HepG2 (cell line): Measurements from ENCODE around the gene ANKRD49. TPM values are rescaled to one million over a fixed set of nuclear protein-coding genes. Genes with fewer than 3 reads are reported as not detected.

Experiments
- ATAC-seq: fragments of 200-7000 bp; cut with Tn5 transposase; 3 replicates; pipeline ENCODE4 v1.9.1; 2020; ENCODE audit warnings: mild to moderate bottlenecking, moderate library complexity
- BruUV-seq: library from RNA; stranded (reverse); fragments of 400-500 nt; replicated peaks from 2 replicates; lab custom pipeline; 2021; lab: Mats Ljungman, UMichigan
- CTCF ChIA-PET: fragments of 300-600 bp; formaldehyde crosslinking; extraction: SDS; loops from one replicate; lab custom pipeline; 2021; ENCODE audit warnings: low total read pairs, inconsistent platforms, low intra/inter-chr PET ratio; lab: Yijun Ruan, JAX
- POLR2A ChIA-PET: fragments of 350-600 bp; sonication (Branson Sonifier 250); formaldehyde crosslinking; loops from one replicate; lab custom pipeline; 2020; ENCODE audit warnings: antibody characterized with exemption, inconsistent platforms; lab: Yijun Ruan, JAX
- DNase-seq: peaks from one replicate; pipeline ENCODE4 v3.0.0-alpha.2; 2015; ENCODE audit warnings: low spot score
- FAIRE-seq: peaks from 3 replicates; lab custom pipeline; 2011; peaks lifted over from hg19 to GRCh38; lab: Jason Lieb, UNC
- H2AFZ ChIP-seq: one replicate; pipeline ENCODE4 v1.6.1; 2011; ENCODE audit warnings: low read length, inconsistent platforms
- H3K27ac ChIP-seq: fragments of 300-600 bp; 3 replicates; pipeline ENCODE4 v1.8.0; 2011; ENCODE audit warnings: mixed run types, mild to moderate bottlenecking, mixed read lengths, low read length, inconsistent platforms; ENCODE audit not compliant: insufficient read depth; ENCODE audit errors: extremely low read length
- H3K27me3 ChIP-seq, 2 experiments: fragments of 200-600 bp in 1 of 2; 2 replicates in 1 of 2; 3 replicates in 1 of 2; pipeline versions ENCODE4 v1.6.0 to v1.8.0; 2011; ENCODE audit warnings: low read length in 2 of 2, mild to moderate bottlenecking in 2 of 2, moderate library complexity in 2 of 2, inconsistent platforms in 1 of 2; ENCODE audit not compliant: insufficient read depth in 2 of 2, control insufficient read depth in 1 of 2
- H3K36me3 ChIP-seq, 2 experiments: fragments of 200-600 bp in 1 of 2; replicated peaks in 1 of 2; 2 replicates in 1 of 2; 3 replicates in 1 of 2; pipeline versions ENCODE4 v1.5.1 to v1.8.0; 2011; ENCODE audit warnings: low read length in 2 of 2, inconsistent platforms in 1 of 2; ENCODE audit not compliant: insufficient read depth in 2 of 2, control insufficient read depth in 1 of 2
- H3K4me1 ChIP-seq: 2 replicates; pipeline ENCODE4 v1.5.1; 2012; ENCODE audit warnings: low read length, inconsistent platforms; ENCODE audit not compliant: insufficient read depth
- H3K4me2 ChIP-seq: 2 replicates; pipeline ENCODE4 v1.6.0; 2011; ENCODE audit warnings: low read depth, low read length, inconsistent platforms
- H3K4me3 ChIP-seq, 3 experiments: fragments of 200-600 bp in 1 of 3; sonication (generic), shearing (Covaris generic) in 1 of 3; replicated peaks in 1 of 3; 2 replicates each; pipeline ENCODE4 v1.5.1; 2011 to 2016; ENCODE audit warnings: low read length in 3 of 3, inconsistent platforms in 2 of 3, low read depth in 2 of 3, mild to moderate bottlenecking in 2 of 3, control low read depth in 1 of 3, mixed read lengths in 1 of 3; ENCODE audit not compliant: insufficient read depth in 1 of 3
- H3K79me2 ChIP-seq: one replicate; pipeline ENCODE4 v1.6.1; 2011; ENCODE audit warnings: low read length, inconsistent platforms; ENCODE audit not compliant: insufficient read depth
- H3K9ac ChIP-seq: 2 replicates; pipeline ENCODE4 v1.6.0; 2011; ENCODE audit warnings: mild to moderate bottlenecking, low read depth, low read length, inconsistent platforms; ENCODE audit not compliant: insufficient read depth
- H3K9me3 ChIP-seq: 2 replicates; pipeline ENCODE4 v1.5.1; 2012; ENCODE audit warnings: mild to moderate bottlenecking, low read length
- H4K20me1 ChIP-seq: 2 replicates; pipeline ENCODE4 v1.6.0; 2011; ENCODE audit warnings: inconsistent platforms, mild to moderate bottlenecking, low read length, moderate library complexity; ENCODE audit not compliant: insufficient read depth
- CC2D1A ChIP-seq: sonication (generic); formaldehyde crosslinking; IDR thresholded peaks from 2 replicates; pipeline ENCODE4 v1.8.1; 2023; ENCODE audit warnings: mild to moderate bottlenecking, missing genetic modification reagents
- KLF16 ChIP-seq, 2 experiments: sonication (generic) in 1 of 2; formaldehyde crosslinking in 1 of 2; IDR thresholded peaks; 2 replicates each; pipeline versions ENCODE4 v1.6.1 to v1.8.0; 2016 to 2023; ENCODE audit warnings: missing genetic modification reagents in 2 of 2, missing compliant biosample characterization in 1 of 2
- SALL1 ChIP-seq: sonication (generic); formaldehyde crosslinking; IDR thresholded peaks from 2 replicates; pipeline ENCODE4 v1.8.0; 2022; ENCODE audit warnings: mild to moderate bottlenecking, missing genetic modification reagents
- ZNF256 ChIP-seq: sonication (generic); formaldehyde crosslinking; conservative IDR thresholded peaks from 2 replicates; pipeline ENCODE4 v1.4.0; 2020; ENCODE audit warnings: missing genetic modification reagents
- ZNF276 ChIP-seq: sonication (generic); formaldehyde crosslinking; IDR thresholded peaks from 2 replicates; pipeline ENCODE4 v1.4.0; 2020; ENCODE audit warnings: mild to moderate bottlenecking, low read depth, missing genetic modification reagents
- ZNF296 ChIP-seq: sonication (generic); formaldehyde crosslinking; conservative IDR thresholded peaks from 2 replicates; pipeline ENCODE4 v1.5.0; 2020; ENCODE audit warnings: mild to moderate bottlenecking, missing genetic modification reagents
- ZNF30 ChIP-seq: sonication (generic); formaldehyde crosslinking; IDR thresholded peaks from 2 replicates; pipeline ENCODE4 v1.5.0; 2020; ENCODE audit warnings: mild to moderate bottlenecking, missing genetic modification reagents
- ZNF354B ChIP-seq: sonication (generic); formaldehyde crosslinking; IDR thresholded peaks from 2 replicates; pipeline ENCODE4 v1.8.0; 2022; ENCODE audit warnings: mild to moderate bottlenecking, missing genetic modification reagents
- ZNF431 ChIP-seq: sonication (generic); formaldehyde crosslinking; IDR thresholded peaks from 2 replicates; pipeline ENCODE4 v1.9.0; 2022; ENCODE audit warnings: missing genetic modification reagents, low read depth, mild to moderate bottlenecking, borderline replicate concordance
- WGBS: methylation state at CpG from one replicate; pipeline ENCODE4 v1.1.6; 2017; ENCODE audit warnings: low lambda C conversion rate; 5-methylcytosine and 5-hydroxymethylcytosine counted together
- in situ Hi-C: cut with HindIII; loops from 2 replicates; pipeline ENCODE4 v1.10.0; 2017; ENCODE audit warnings: low pct_unique_long_range_greater_than_20kb; ENCODE audit not compliant: extremely low pct_ligation_motif_present
- intact Hi-C: fragments of 100-400 bp; cut with micrococcal nuclease; formaldehyde crosslinking; loops from one replicate; pipeline ENCODE4 v1.10.0; 2022; ENCODE audit not compliant: unreplicated experiment
- polyA plus RNA-seq, 8 experiments: library from polyadenylated mRNA; depleted of rRNA in 3 of 8; stranded (reverse) in 7 of 8; unstranded in 1 of 8; fragments of >200 nt; fragmentation: Illumina TruSeq in 4 of 8; extraction: Trizol in 4 of 8; gene quantifications; 2 replicates each; pipeline versions ENCODE4 v1.2.1 to v1.2.3, GENCODE V29; 2011 to 2016; ENCODE audit warnings: low read depth in 4 of 8, missing spikeins in 1 of 8, mixed read lengths in 1 of 8; ENCODE audit not compliant: insufficient read depth in 1 of 8
- total RNA-seq, 5 experiments: library from RNA; depleted of rRNA; stranded (reverse); fragments of >200 nt; fragmentation: Illumina TruSeq; extraction: Trizol; gene quantifications; 2 replicates each; pipeline ENCODE4 v1.2.3, GENCODE V29; 2016; ENCODE audit warnings: low read depth in 1 of 5
- TF ChIP-seq, protein P1 (sequence below): IDR thresholded peaks from 2 replicates; pipeline ENCODE4 v1.6.1; 2016

Gene ANKRD49
- total and polyA plus RNA-seq, 2 of the 13 experiments (the other 11 are each of a cell fraction or from before 2014, with no cell fraction given): 14.2 to 14.3 TPM

DNA sequence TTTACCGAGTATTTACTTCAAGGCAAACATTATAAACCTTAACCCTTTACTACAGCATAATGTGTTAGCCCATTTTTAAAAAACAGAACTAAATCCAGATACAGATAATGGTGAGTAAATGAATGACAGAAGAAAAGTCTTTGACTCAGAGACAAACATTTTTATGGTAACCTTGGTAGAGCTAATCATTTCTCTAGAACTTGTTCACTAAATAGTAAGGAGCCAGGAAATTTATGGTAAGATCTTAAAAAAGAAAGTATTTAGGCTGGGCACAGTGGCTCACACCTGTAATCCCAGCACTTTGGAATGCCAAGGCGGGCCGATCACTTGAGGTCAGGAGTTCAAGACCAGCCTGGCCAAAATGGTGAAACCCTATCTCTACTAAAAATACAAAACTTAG lies 38.4 kb downstream of the ANKRD49 start:
- BruUV-seq: no TSS peak
- H3K27me3 ChIP-seq: 0 out of 5 replicates have a peak, but pooled peaks cover 0 to 2% of the 10 kb centered on the region in 2 experiments
- no peaks in the 10 kb centered on the region for H3K9me3 ChIP-seq
- ChIA-PET POLR2A (no interaction called here), CTCF (no interaction called here)
- H4K20me1 ChIP-seq: no peaks in the 10 kb centered on the region
- H2AFZ ChIP-seq: no peak overlapping the region
- no peak overlapping the region for H3K9ac ChIP-seq
- H3K4me1 ChIP-seq: no peaks in the 10 kb centered on the region
- intact Hi-C loops (no loop called here), in situ Hi-C loops (no loop called here)
- FAIRE-seq (no peak), DNase-seq (no peak), ATAC-seq (no peak)
- WGBS: 30% methylated on average over 3 of the region's 3 CpGs
- no peak for TF ChIP-seq SALL1
- no peak for TF ChIP-seq ZNF296 (CRISPR knock-in tag)
- TF ChIP-seq, protein P1, sequence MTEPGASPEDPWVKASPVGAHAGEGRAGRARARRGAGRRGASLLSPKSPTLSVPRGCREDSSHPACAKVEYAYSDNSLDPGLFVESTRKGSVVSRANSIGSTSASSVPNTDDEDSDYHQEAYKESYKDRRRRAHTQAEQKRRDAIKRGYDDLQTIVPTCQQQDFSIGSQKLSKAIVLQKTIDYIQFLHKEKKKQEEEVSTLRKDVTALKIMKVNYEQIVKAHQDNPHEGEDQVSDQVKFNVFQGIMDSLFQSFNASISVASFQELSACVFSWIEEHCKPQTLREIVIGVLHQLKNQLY (CRISPR knock-in tag): no peak
- TF ChIP-seq KLF16 (CRISPR knock-in tag; IDR thresholded peaks at IDR 0.05): no peak
- no peak for TF ChIP-seq ZNF276 (CRISPR knock-in tag)
- no peak for TF ChIP-seq ZNF431 (CRISPR knock-in tag)
- no peak for TF ChIP-seq ZNF256
- TF ChIP-seq ZNF354B: no peak
- TF ChIP-seq ZNF30 (CRISPR knock-in tag): no peak
- no peak for TF ChIP-seq CC2D1A (CRISPR knock-in tag)
- H3K4me3 ChIP-seq: no peak overlapping the region
- no peak overlapping the region for H3K27ac ChIP-seq
- H3K4me2 ChIP-seq: no peak overlapping the region
- H3K36me3 ChIP-seq: no peaks in the 10 kb centered on the region
- no peaks in the 10 kb centered on the region for H3K79me2 ChIP-seq
